Nephron (organoid): Measurements from ENCODE around the gene PARD3.
A peak's percentile ranks its signal among the peaks of the same experiment; 100 is the strongest.

Experiments
- H3K27ac Mint-ChIP-seq, 3 experiments: 2 replicates each; pipeline ENCODE4 v1.8.0; 2020; ENCODE audit warnings: mixed read lengths in 3 of 3, mild to moderate bottlenecking in 2 of 3, moderate library complexity in 1 of 3
- H3K27me3 Mint-ChIP-seq: 2 replicates; pipeline ENCODE4 v1.8.0; 2021; ENCODE audit warnings: low read depth, mild to moderate bottlenecking, moderate library complexity, mixed read lengths
- H3K36me3 Mint-ChIP-seq: 2 replicates; pipeline ENCODE4 v1.8.0; 2020; ENCODE audit warnings: low read depth, mixed read lengths
- H3K4me1 Mint-ChIP-seq: 2 replicates; pipeline ENCODE4 v1.8.0; 2020; ENCODE audit warnings: mixed read lengths
- H3K4me3 Mint-ChIP-seq, 3 experiments: 2 replicates each; pipeline ENCODE4 v1.8.0; 2020; ENCODE audit warnings: mild to moderate bottlenecking in 3 of 3, mixed read lengths in 3 of 3, moderate library complexity in 2 of 3
- H3K9me3 Mint-ChIP-seq: 2 replicates; pipeline ENCODE4 v1.8.0; 2020; ENCODE audit warnings: mixed read lengths
- CTCF ChIP-seq, 3 experiments: fragments of 200-600 bp; sonication (generic); IDR thresholded peaks; one replicate each; pipeline ENCODE4 v1.5.0; 2021; ENCODE audit warnings: antibody characterized with exemption in 3 of 3; ENCODE audit not compliant: unreplicated experiment in 3 of 3

PARD3 gene

GRCh38 chr10:34236931-34237330 lies 578.2 kb downstream of the PARD3 start:
- no peak for TF ChIP-seq CTCF (IDR thresholded peaks at IDR 0.05; ENCODE audit: unreplicated experiment in 3 of 3)
- peaks cover 6% of the 10 kb centered on the region for H3K9me3 Mint-ChIP-seq
- no peak overlapping the region for H3K4me3 Mint-ChIP-seq
- peaks cover 26% of the 10 kb centered on the region for H3K4me1 Mint-ChIP-seq
- no peak overlapping the region for H3K27ac Mint-ChIP-seq
- H3K36me3 Mint-ChIP-seq: peaks cover 19% of the 10 kb centered on the region
- no peaks in the 10 kb centered on the region for H3K27me3 Mint-ChIP-seq

GRCh38 chr10:34235164-34235832 lies 579.8 kb downstream of the PARD3 start:
- H3K27ac Mint-ChIP-seq: no peak overlapping the region
- H3K36me3 Mint-ChIP-seq: peaks cover 3% of the 10 kb centered on the region
- no peak overlapping the region for H3K4me3 Mint-ChIP-seq
- H3K27me3 Mint-ChIP-seq: no peaks in the 10 kb centered on the region
- TF ChIP-seq CTCF (IDR thresholded peaks at IDR 0.05; ENCODE audit: unreplicated experiment in 3 of 3): no peak
- H3K9me3 Mint-ChIP-seq: no peaks in the 10 kb centered on the region
- H3K4me1 Mint-ChIP-seq: peaks cover 26% of the 10 kb centered on the region

GRCh38 chr10:34232481-34232880 lies 582.6 kb downstream of the PARD3 start:
- Mint-ChIP-seq H3K4me1 (peaks cover 11% of the 10 kb centered on the region), H3K4me3 (no peak overlapping the region), H3K36me3 (peaks cover 5% of the 10 kb centered on the region), H3K27ac (no peak overlapping the region), H3K27me3 (no peaks in the 10 kb centered on the region), H3K9me3 (no peaks in the 10 kb centered on the region)
- no peak for TF ChIP-seq CTCF (IDR thresholded peaks at IDR 0.05; ENCODE audit: unreplicated experiment in 3 of 3)

- Mint-ChIP-seq H3K9me3 (peaks cover 5% of the 10 kb centered on the region), H3K36me3 (peaks cover 10% of the 10 kb centered on the region), H3K4me3 (no peak overlapping the region), H3K27me3 (no peaks in the 10 kb centered on the region), H3K27ac (peak overlapping the region in 1 of 3 experiments; percentile 11), H3K4me1 (peaks cover 11% of the 10 kb centered on the region)
- TF ChIP-seq CTCF (IDR thresholded peaks at IDR 0.05; ENCODE audit: unreplicated experiment in 3 of 3): no peak
Observed at GRCh38 chr10:34231441-34232180, 583.5 kb downstream of the PARD3 start.

GRCh38 chr10:34229917-34230316 lies 585.2 kb downstream of the PARD3 start:
- peaks cover 25% of the 10 kb centered on the region for H3K36me3 Mint-ChIP-seq
- H3K4me3 Mint-ChIP-seq: no peak overlapping the region
- H3K27ac Mint-ChIP-seq: no peak overlapping the region
- H3K27me3 Mint-ChIP-seq: no peaks in the 10 kb centered on the region
- TF ChIP-seq CTCF (IDR thresholded peaks at IDR 0.05; ENCODE audit: unreplicated experiment in 3 of 3): no peak
- peaks cover 15% of the 10 kb centered on the region for H3K9me3 Mint-ChIP-seq
- peaks cover 11% of the 10 kb centered on the region for H3K4me1 Mint-ChIP-seq
